ENCODE results near the gene LLGL1. TPM values are rescaled to one million over a fixed set of nuclear protein-coding genes. Genes with fewer than 3 reads are reported as not detected.
A peak's percentile ranks its signal among the peaks of the same experiment; 100 is the strongest.

The LLGL1 gene
- total RNA-seq, 1 donor from 2014 or later, result 15.1 TPM

DNA sequence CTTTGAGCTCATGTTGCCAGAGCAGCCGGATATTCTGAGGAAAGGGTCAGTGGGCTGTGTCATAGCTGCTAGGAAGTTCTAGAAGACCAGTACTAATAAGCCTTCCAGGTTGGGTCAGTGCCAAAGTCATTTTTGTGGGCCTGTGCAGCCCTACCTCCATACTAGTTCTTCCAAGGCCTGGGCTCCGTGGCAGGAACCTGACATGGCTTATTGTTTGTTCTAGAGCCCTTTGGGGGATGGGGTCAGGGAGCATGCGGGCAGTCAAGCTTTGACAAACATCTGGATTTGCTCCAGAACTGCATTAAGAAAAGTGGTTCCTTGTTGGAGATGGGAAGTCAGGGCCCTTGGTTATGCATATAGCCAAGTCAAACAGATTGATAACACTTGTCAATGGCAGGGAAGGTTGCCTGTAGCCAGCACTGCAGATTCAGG lies 34.2 kb upstream of the LLGL1 start:
- peak overlapping the region; percentile 62 for H3K27ac ChIP-seq (ENCODE audit: low read depth, low read length)
- no peaks in the 10 kb centered on the region for H3K27me3 ChIP-seq (ENCODE audit: control insufficient read depth in 3 of 3, insufficient read depth in 3 of 3, low read length in 3 of 3)

DNA sequence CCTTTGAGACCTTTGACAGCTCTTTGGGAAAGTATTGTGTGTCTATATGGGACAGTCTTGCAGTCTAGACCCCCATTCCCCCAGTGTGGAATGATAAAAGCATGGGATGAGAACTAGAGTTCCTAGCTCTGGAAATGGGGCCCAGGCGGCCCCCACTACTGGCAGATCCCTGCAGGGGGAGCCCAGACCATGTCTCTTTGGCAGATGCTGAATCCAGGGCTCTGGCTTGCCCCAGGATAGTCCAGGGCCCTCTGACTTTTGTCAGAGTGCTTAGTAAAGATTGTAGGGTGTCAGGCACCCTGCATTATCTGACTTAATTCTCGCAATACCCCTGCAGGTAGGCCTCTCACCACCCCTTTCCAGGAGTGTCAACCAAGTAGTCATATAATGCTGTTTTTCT lies 33.5 kb upstream of the LLGL1 start:
- Histone ChIP-seq H3K4me1 (ENCODE audit: control insufficient read depth in 3 of 3, insufficient read depth in 3 of 3, low read length in 3 of 3) (peaks cover 54 to 64% (median 58%) of the 10 kb centered on the region in 3 donors), H3K9ac (ENCODE audit: low read depth in 1 of 3, low read length in 3 of 3) (peak overlapping the region in 2 of 3 donors; percentile 2 to 51), H3K9me3 (ENCODE audit: control insufficient read depth in 3 of 3, low read length in 3 of 3) (no peaks in the 10 kb centered on the region), H3K27ac (ENCODE audit: low read depth, low read length) (peak overlapping the region; percentile 62), H3K27me3 (ENCODE audit: control insufficient read depth in 3 of 3, insufficient read depth in 3 of 3, low read length in 3 of 3) (no peaks in the 10 kb centered on the region), H3K36me3 (ENCODE audit: control insufficient read depth in 3 of 3, insufficient read depth in 3 of 3, low read length in 3 of 3) (peaks cover 17 to 31% (median 19%) of the 10 kb centered on the region in 3 donors), H3K4me3 (ENCODE audit: low read length in 3 of 3) (no peak overlapping the region)

More for the DNA sequence above, 34.2 kb upstream of the LLGL1 start:
- peaks cover 59 to 69% (median 63%) of the 10 kb centered on the region in 3 donors for H3K4me1 ChIP-seq (ENCODE audit: control insufficient read depth in 3 of 3, insufficient read depth in 3 of 3, low read length in 3 of 3)
- peak overlapping the region in 2 of 3 donors; percentile 54 to 58 for H3K9ac ChIP-seq (ENCODE audit: low read depth in 1 of 3, low read length in 3 of 3)
- no peaks in the 10 kb centered on the region for H3K9me3 ChIP-seq (ENCODE audit: control insufficient read depth in 3 of 3, low read length in 3 of 3)
- peaks cover 16 to 27% (median 19%) of the 10 kb centered on the region in 3 donors for H3K36me3 ChIP-seq (ENCODE audit: control insufficient read depth in 3 of 3, insufficient read depth in 3 of 3, low read length in 3 of 3)
- peak overlapping the region; percentile 4 to 55 (median 37) for H3K4me3 ChIP-seq (ENCODE audit: low read length in 3 of 3)

DNA sequence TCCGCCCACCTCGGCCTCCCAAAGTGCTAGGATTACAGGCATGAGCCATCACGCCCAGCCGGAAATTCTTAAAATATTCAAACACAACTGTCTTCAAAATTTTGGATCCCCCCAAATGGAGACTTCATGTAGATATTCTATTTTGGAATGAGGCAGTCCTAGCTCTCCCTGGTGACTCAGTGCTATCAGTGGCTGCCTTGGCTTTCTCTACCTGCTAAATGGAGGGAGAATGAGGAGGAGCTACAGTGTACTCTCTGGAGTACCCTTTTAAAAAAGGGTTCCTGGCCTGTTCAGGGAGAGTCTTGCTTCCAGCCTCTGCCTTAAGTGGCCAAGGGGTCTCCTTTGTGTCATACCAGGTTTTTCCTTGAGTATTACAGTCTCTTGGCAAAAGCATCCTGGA lies 31.0 kb upstream of the LLGL1 start:
- Histone ChIP-seq H3K36me3 (ENCODE audit: control insufficient read depth in 3 of 3, insufficient read depth in 3 of 3, low read length in 3 of 3) (peaks cover 25 to 45% (median 28%) of the 10 kb centered on the region in 3 donors), H3K27ac (ENCODE audit: low read depth, low read length) (no peak overlapping the region), H3K27me3 (ENCODE audit: control insufficient read depth in 3 of 3, insufficient read depth in 3 of 3, low read length in 3 of 3) (no peaks in the 10 kb centered on the region), H3K9ac (ENCODE audit: low read depth in 1 of 3, low read length in 3 of 3) (no peak overlapping the region), H3K4me1 (ENCODE audit: control insufficient read depth in 3 of 3, insufficient read depth in 3 of 3, low read length in 3 of 3) (peaks cover 55 to 65% (median 61%) of the 10 kb centered on the region in 3 donors), H3K4me3 (ENCODE audit: low read length in 3 of 3) (no peak overlapping the region), H3K9me3 (ENCODE audit: control insufficient read depth in 3 of 3, low read length in 3 of 3) (no peaks in the 10 kb centered on the region)

DNA sequence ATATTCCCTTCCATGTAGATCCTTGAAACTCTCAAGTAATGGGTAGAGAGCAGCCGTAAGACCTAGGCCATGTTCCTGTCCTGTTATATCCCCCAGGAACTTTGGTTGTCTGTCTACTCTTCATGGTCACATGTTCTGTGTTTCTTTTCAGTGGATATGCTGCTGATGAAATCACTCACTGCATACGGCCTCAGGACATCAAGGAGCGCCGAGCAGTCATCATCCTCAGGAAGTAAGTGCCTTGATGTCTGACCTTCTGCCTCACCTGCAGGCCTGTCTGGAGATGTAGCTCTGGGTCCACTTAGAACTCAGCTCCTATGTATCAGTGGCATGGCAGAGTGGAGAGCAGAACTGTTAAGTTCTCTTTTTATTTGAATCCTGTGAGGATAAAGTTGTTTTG lies 30.6 kb upstream of the LLGL1 start:
- Histone ChIP-seq H3K27ac (ENCODE audit: low read depth, low read length) (no peak overlapping the region), H3K9me3 (ENCODE audit: control insufficient read depth in 3 of 3, low read length in 3 of 3) (no peaks in the 10 kb centered on the region), H3K4me3 (ENCODE audit: low read length in 3 of 3) (no peak overlapping the region), H3K9ac (ENCODE audit: low read depth in 1 of 3, low read length in 3 of 3) (no peak overlapping the region), H3K36me3 (ENCODE audit: control insufficient read depth in 3 of 3, insufficient read depth in 3 of 3, low read length in 3 of 3) (peaks cover 25 to 45% (median 30%) of the 10 kb centered on the region in 3 donors), H3K27me3 (ENCODE audit: control insufficient read depth in 3 of 3, insufficient read depth in 3 of 3, low read length in 3 of 3) (no peaks in the 10 kb centered on the region), H3K4me1 (ENCODE audit: control insufficient read depth in 3 of 3, insufficient read depth in 3 of 3, low read length in 3 of 3) (peaks cover 50 to 65% (median 57%) of the 10 kb centered on the region in 3 donors)

DNA sequence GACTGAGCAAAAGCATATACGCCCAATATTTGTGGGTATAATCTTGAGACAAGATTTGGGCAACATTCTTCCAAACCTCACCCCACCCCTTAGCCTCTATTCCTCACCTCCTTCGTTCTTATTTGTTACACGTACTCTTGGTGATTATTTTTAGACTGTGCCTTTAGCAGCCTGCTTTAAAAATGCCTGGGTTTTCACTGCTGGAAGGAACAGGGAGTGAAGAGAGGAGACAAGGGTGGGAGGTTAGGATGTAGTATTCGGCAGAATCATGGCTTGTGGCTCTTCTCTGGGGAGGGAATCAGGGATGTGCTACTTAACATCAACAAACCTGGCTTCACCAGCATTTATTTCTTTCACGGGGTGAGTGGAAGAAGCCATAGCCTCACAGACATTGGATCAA lies 30.2 kb upstream of the LLGL1 start:
- Histone ChIP-seq H3K36me3 (ENCODE audit: control insufficient read depth in 3 of 3, insufficient read depth in 3 of 3, low read length in 3 of 3) (peaks cover 25 to 45% (median 30%) of the 10 kb centered on the region in 3 donors), H3K4me3 (ENCODE audit: low read length in 3 of 3) (no peak overlapping the region), H3K27me3 (ENCODE audit: control insufficient read depth in 3 of 3, insufficient read depth in 3 of 3, low read length in 3 of 3) (no peaks in the 10 kb centered on the region), H3K9ac (ENCODE audit: low read depth in 1 of 3, low read length in 3 of 3) (no peak overlapping the region), H3K4me1 (ENCODE audit: control insufficient read depth in 3 of 3, insufficient read depth in 3 of 3, low read length in 3 of 3) (peaks cover 49 to 62% (median 55%) of the 10 kb centered on the region in 3 donors), H3K27ac (ENCODE audit: low read depth, low read length) (no peak overlapping the region), H3K9me3 (ENCODE audit: control insufficient read depth in 3 of 3, low read length in 3 of 3) (no peaks in the 10 kb centered on the region)

DNA sequence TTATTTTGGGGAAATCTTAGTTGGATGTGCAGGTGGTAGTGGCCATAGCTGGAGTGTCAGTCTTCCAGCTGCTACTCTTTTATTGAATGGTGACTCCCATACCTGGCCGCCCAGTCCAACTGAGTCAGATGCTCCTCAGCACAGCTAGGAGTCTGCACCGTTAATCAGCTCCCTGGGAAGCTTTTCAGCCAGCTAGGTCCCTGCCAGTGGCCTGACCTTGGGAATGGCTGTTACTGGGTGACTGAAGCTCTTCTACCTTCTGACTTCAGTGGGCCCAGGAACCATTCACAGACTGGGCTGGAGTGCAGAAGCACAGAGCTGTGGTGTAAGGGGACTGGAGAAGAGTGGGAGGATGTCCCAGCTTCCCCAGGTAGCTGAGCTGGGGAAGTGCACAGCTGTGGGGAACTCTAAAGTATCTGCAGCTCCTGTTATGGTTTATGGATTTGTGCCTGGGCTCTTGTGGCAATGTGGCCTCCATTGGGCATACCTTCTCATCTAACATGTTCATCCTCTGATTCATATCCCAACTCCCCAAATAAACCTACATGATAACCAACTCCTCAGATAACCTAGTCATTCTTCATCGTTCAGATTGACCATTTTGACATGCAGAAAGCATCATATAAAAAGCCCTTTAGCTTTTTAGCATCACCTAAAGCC lies 27.8 kb upstream of the LLGL1 start:
- Histone ChIP-seq H3K9me3 (ENCODE audit: control insufficient read depth in 3 of 3, low read length in 3 of 3) (no peaks in the 10 kb centered on the region), H3K27me3 (ENCODE audit: control insufficient read depth in 3 of 3, insufficient read depth in 3 of 3, low read length in 3 of 3) (no peaks in the 10 kb centered on the region), H3K27ac (ENCODE audit: low read depth, low read length) (no peak overlapping the region), H3K9ac (ENCODE audit: low read depth in 1 of 3, low read length in 3 of 3) (peak overlapping the region in 1 of 3 donors; percentile 28), H3K36me3 (ENCODE audit: control insufficient read depth in 3 of 3, insufficient read depth in 3 of 3, low read length in 3 of 3) (peaks cover 27 to 51% (median 27%) of the 10 kb centered on the region in 3 donors), H3K4me3 (ENCODE audit: low read length in 3 of 3) (no peak overlapping the region), H3K4me1 (ENCODE audit: control insufficient read depth in 3 of 3, insufficient read depth in 3 of 3, low read length in 3 of 3) (peaks cover 45 to 59% (median 46%) of the 10 kb centered on the region in 3 donors)

DNA sequence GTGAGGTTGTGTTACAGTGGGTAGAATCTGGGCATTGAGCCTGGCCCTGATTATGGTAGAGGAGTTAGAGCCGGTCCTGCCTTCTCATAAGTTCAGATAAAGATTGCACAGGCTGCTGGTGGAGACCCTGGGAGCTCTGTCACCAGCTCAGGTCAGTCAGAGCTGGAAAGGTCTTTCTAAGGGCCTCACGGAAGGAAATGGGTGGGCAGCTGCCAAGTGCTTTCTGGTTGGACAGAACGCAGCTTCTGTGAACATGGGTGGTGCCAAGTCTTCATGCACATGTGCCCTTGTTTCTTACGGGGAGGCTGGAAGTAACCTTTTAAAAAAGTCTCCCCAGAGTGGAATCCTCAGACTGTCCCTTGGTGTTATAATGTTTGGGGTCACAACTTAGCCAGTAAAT lies 26.9 kb upstream of the LLGL1 start:
- Histone ChIP-seq H3K27me3 (ENCODE audit: control insufficient read depth in 3 of 3, insufficient read depth in 3 of 3, low read length in 3 of 3) (no peaks in the 10 kb centered on the region), H3K27ac (ENCODE audit: low read depth, low read length) (no peak overlapping the region), H3K9ac (ENCODE audit: low read depth in 1 of 3, low read length in 3 of 3) (peak overlapping the region in 2 of 3 donors; percentile 7 to 57), H3K4me1 (ENCODE audit: control insufficient read depth in 3 of 3, insufficient read depth in 3 of 3, low read length in 3 of 3) (peaks cover 46 to 64% (median 52%) of the 10 kb centered on the region in 3 donors), H3K4me3 (ENCODE audit: low read length in 3 of 3) (peak overlapping the region in 1 of 3 donors; percentile 35), H3K36me3 (ENCODE audit: control insufficient read depth in 3 of 3, insufficient read depth in 3 of 3, low read length in 3 of 3) (peaks cover 27 to 52% (median 27%) of the 10 kb centered on the region in 3 donors), H3K9me3 (ENCODE audit: control insufficient read depth in 3 of 3, low read length in 3 of 3) (no peaks in the 10 kb centered on the region)

DNA sequence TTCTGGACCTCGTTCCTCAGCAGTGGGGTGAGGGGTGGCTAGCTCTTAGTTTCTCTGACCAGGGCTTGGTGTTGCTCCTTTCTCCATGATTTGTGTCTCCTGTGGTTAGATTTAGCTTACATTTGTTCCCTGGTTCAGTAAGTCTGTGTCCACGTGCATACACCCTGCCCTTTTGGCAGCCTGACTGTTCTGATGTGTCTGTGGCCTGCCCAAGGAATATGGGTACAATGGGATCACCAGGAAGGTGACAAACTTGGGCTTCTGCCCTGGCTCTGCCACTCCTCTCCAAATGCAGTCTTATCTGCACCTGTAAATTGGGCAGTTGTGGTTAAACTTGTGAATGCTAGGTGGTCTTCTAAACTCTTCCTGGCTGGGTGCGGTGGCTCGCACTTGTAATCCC lies 24.3 kb upstream of the LLGL1 start:
- Histone ChIP-seq H3K36me3 (ENCODE audit: control insufficient read depth in 3 of 3, insufficient read depth in 3 of 3, low read length in 3 of 3) (peaks cover 22 to 49% (median 29%) of the 10 kb centered on the region in 3 donors), H3K27ac (ENCODE audit: low read depth, low read length) (no peak overlapping the region), H3K9ac (ENCODE audit: low read depth in 1 of 3, low read length in 3 of 3) (no peak overlapping the region), H3K4me1 (ENCODE audit: control insufficient read depth in 3 of 3, insufficient read depth in 3 of 3, low read length in 3 of 3) (peaks cover 43 to 58% (median 57%) of the 10 kb centered on the region in 3 donors), H3K9me3 (ENCODE audit: control insufficient read depth in 3 of 3, low read length in 3 of 3) (no peaks in the 10 kb centered on the region), H3K27me3 (ENCODE audit: control insufficient read depth in 3 of 3, insufficient read depth in 3 of 3, low read length in 3 of 3) (no peaks in the 10 kb centered on the region), H3K4me3 (ENCODE audit: low read length in 3 of 3) (no peak overlapping the region)

DNA sequence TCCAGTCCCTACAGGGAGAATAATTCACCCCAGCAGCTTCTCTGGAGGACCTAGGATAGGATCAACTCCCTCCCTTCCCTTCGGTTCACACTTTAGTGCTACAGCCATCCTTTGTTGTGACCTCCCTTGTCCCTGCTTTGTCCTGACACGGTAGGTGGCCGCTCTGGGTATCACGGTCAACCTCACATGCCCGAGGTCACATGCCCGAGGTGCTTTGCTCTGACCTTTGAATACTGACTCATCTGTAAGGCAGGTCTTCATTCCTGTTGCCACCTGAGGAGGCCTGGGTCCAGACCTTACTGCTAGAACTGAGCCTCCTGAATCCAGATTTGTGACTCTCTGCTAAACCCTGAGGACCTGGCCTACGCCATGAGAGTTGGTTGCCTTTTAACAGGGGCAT lies 22.1 kb upstream of the LLGL1 start:
- Histone ChIP-seq H3K9me3 (ENCODE audit: control insufficient read depth in 3 of 3, low read length in 3 of 3) (no peaks in the 10 kb centered on the region), H3K27ac (ENCODE audit: low read depth, low read length) (no peak overlapping the region), H3K36me3 (ENCODE audit: control insufficient read depth in 3 of 3, insufficient read depth in 3 of 3, low read length in 3 of 3) (peaks cover 29 to 47% (median 30%) of the 10 kb centered on the region in 3 donors), H3K27me3 (ENCODE audit: control insufficient read depth in 3 of 3, insufficient read depth in 3 of 3, low read length in 3 of 3) (no peaks in the 10 kb centered on the region), H3K4me3 (ENCODE audit: low read length in 3 of 3) (no peak overlapping the region), H3K4me1 (ENCODE audit: control insufficient read depth in 3 of 3, insufficient read depth in 3 of 3, low read length in 3 of 3) (peaks cover 28 to 44% (median 42%) of the 10 kb centered on the region in 3 donors), H3K9ac (ENCODE audit: low read depth in 1 of 3, low read length in 3 of 3) (no peak overlapping the region)

DNA sequence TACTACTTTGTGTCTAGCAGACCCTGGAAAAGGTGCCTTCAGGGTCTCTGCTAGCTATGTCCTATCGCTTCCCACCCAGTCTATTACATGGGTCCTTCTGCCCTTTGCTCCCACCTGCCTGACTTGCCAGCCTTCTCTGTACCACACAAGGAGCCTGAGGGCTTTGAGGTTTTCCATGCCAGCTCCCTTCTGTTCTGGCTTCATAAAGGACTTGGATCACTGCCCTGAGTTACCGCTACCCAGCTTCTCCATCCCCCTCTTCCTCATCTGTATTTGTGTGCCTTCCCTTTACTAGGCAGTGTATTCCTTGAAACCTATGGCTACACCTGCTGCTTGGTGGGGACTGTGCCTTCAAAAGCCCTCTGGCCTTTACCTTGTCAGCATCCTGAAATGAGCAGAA lies 19.6 kb upstream of the LLGL1 start:
- Histone ChIP-seq H3K27me3 (ENCODE audit: control insufficient read depth in 3 of 3, insufficient read depth in 3 of 3, low read length in 3 of 3) (no peaks in the 10 kb centered on the region), H3K4me3 (ENCODE audit: low read length in 3 of 3) (no peak overlapping the region), H3K36me3 (ENCODE audit: control insufficient read depth in 3 of 3, insufficient read depth in 3 of 3, low read length in 3 of 3) (peaks cover 46 to 63% (median 53%) of the 10 kb centered on the region in 3 donors), H3K9me3 (ENCODE audit: control insufficient read depth in 3 of 3, low read length in 3 of 3) (no peaks in the 10 kb centered on the region), H3K27ac (ENCODE audit: low read depth, low read length) (no peak overlapping the region), H3K4me1 (ENCODE audit: control insufficient read depth in 3 of 3, insufficient read depth in 3 of 3, low read length in 3 of 3) (peaks cover 10 to 23% (median 22%) of the 10 kb centered on the region in 3 donors), H3K9ac (ENCODE audit: low read depth in 1 of 3, low read length in 3 of 3) (no peak overlapping the region)

Data from skeletal muscle tissue (tissue), 4 donors.